ENCODE measurements around the gene CFAP43. TPM values are rescaled to one million over a fixed set of nuclear protein-coding genes. Genes with fewer than 3 reads are reported as not detected.

The CFAP43 gene
- total RNA-seq, 2 donors from 2014 or later: 2.6 to 4.1 TPM

DNA sequence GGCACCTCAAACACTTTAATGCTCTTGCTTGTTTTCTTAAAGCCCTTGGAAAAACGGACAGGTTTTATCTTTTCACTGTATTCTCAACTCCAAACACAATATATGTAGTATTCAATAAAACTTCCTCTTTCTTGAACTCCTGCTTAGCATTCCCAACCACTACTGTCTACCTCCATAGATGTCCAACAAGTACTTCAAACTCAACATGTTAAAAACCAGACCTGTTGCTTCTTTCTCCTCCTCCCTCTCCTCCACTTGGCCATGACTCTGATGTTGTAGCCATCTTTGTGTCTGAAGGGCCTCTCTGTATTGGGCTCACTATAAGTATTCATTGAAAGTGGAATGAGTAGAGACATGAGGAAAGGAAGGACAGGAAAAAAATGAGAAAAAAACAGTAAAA, 130.3 kb downstream of the CFAP43 start:
- Mint-ChIP-seq H3K4me1 (peaks cover 13% of the 10 kb centered on the region), H3K27ac (no peak overlapping the region), H3K36me3 (ENCODE audit: low read depth) (peaks cover 1% of the 10 kb centered on the region), H3K27me3 (ENCODE audit: insufficient read depth) (no peaks in the 10 kb centered on the region), H3K4me3 (no peak overlapping the region), H3K9me3 (peaks cover 8% of the 10 kb centered on the region)
- peaks cover 7% of the 10 kb centered on the region for H3K9me3 ChIP-seq (ENCODE audit: control insufficient read depth, low read length)
- H3K9ac ChIP-seq (ENCODE audit: extremely low read depth, low read length, poor library complexity, severe bottlenecking): no peak overlapping the region
- peaks cover 2% of the 10 kb centered on the region for H3K4me1 ChIP-seq (ENCODE audit: control insufficient read depth, insufficient read depth, low read length)
- H3K36me3 ChIP-seq (ENCODE audit: control insufficient read depth, insufficient read depth, low read length): no peaks in the 10 kb centered on the region
- no peak overlapping the region for H3K4me3 ChIP-seq (ENCODE audit: low read length)
- H3K27ac ChIP-seq (ENCODE audit: low read depth, low read length): no peak overlapping the region
- 73 to 91% methylated on average over 1 of the region's 1 CpG for WGBS, 2 experiments (ENCODE audit: insufficient coverage in 1 of 2, insufficient read length in 1 of 2)
- TF ChIP-seq, protein P1, sequence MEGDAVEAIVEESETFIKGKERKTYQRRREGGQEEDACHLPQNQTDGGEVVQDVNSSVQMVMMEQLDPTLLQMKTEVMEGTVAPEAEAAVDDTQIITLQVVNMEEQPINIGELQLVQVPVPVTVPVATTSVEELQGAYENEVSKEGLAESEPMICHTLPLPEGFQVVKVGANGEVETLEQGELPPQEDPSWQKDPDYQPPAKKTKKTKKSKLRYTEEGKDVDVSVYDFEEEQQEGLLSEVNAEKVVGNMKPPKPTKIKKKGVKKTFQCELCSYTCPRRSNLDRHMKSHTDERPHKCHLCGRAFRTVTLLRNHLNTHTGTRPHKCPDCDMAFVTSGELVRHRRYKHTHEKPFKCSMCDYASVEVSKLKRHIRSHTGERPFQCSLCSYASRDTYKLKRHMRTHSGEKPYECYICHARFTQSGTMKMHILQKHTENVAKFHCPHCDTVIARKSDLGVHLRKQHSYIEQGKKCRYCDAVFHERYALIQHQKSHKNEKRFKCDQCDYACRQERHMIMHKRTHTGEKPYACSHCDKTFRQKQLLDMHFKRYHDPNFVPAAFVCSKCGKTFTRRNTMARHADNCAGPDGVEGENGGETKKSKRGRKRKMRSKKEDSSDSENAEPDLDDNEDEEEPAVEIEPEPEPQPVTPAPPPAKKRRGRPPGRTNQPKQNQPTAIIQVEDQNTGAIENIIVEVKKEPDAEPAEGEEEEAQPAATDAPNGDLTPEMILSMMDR (conservative IDR thresholded peaks at IDR 0.05): no peak
- DNase-seq: no peak
- H3K27me3 ChIP-seq (ENCODE audit: control insufficient read depth, insufficient read depth, low read length, poor library complexity, severe bottlenecking): no peaks in the 10 kb centered on the region

DNA sequence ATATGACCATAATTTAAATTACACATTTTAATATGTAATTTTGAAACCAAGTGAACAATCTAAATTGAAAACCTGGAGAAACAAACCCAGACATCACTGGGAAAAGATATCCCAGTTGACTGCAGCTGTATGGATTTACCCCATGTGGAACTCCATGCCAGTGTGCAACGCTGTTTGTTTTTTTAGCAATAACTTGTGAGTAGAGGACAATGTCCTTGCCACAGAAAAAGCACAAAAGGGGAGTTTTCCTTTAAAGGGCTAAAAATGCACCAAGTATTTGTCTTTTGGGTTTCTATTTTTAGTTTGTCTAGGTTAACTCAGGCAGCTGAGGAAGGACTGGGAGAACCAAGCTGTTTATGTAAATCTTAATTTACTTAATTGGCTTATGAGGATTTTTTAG, 131.4 kb downstream of the CFAP43 start:
- no peaks in the 10 kb centered on the region for H3K36me3 ChIP-seq (ENCODE audit: control insufficient read depth, insufficient read depth, low read length)
- H3K36me3 Mint-ChIP-seq (ENCODE audit: low read depth): peaks cover 7% of the 10 kb centered on the region
- no peak overlapping the region for H3K4me3 Mint-ChIP-seq
- H3K9me3 Mint-ChIP-seq: peaks cover 13% of the 10 kb centered on the region
- no peak for DNase-seq
- H3K27ac Mint-ChIP-seq: no peak overlapping the region
- H3K4me1 ChIP-seq (ENCODE audit: control insufficient read depth, insufficient read depth, low read length): peaks cover 2% of the 10 kb centered on the region
- peaks cover 15% of the 10 kb centered on the region for H3K9me3 ChIP-seq (ENCODE audit: control insufficient read depth, low read length)
- no peak overlapping the region for H3K9ac ChIP-seq (ENCODE audit: extremely low read depth, low read length, poor library complexity, severe bottlenecking)
- H3K27me3 ChIP-seq (ENCODE audit: control insufficient read depth, insufficient read depth, low read length, poor library complexity, severe bottlenecking): no peaks in the 10 kb centered on the region
- no CpG with 5 or more reads among the region's 1 CpG for WGBS, 2 experiments (ENCODE audit: insufficient coverage in 1 of 2, insufficient read length in 1 of 2)
- no peaks in the 10 kb centered on the region for H3K27me3 Mint-ChIP-seq (ENCODE audit: insufficient read depth)
- no peak overlapping the region for H3K4me3 ChIP-seq (ENCODE audit: low read length)
- TF ChIP-seq, protein P1 (conservative IDR thresholded peaks at IDR 0.05): no peak
- H3K4me1 Mint-ChIP-seq: peaks cover 8% of the 10 kb centered on the region
- H3K27ac ChIP-seq (ENCODE audit: low read depth, low read length): no peak overlapping the region

DNA sequence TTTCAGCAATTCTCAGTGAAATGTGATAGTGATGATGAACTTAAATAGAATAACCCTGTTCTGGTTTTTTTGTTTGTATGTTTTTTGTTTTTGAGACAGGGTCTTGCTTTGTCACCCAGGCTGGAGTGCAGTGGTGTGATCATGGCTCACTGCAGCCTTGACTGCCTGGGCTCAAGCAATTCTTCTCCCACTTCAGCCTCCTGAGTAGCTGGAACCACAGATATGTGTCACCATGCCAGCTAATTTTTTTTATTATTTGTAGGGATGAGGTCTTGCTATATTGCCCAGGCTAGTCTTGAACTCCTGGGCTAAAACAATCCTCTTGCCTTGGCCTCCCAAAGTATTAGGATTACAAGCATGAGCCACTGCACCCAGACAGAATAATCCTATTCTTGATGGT, 132.2 kb downstream of the CFAP43 start:
- H3K9me3 ChIP-seq (ENCODE audit: control insufficient read depth, low read length): peaks cover 15% of the 10 kb centered on the region
- Mint-ChIP-seq H3K36me3 (ENCODE audit: low read depth) (peaks cover 7% of the 10 kb centered on the region), H3K4me1 (peaks cover 8% of the 10 kb centered on the region), H3K9me3 (peaks cover 13% of the 10 kb centered on the region), H3K27me3 (ENCODE audit: insufficient read depth) (no peaks in the 10 kb centered on the region), H3K4me3 (no peak overlapping the region), H3K27ac (no peak overlapping the region)
- no peak overlapping the region for H3K9ac ChIP-seq (ENCODE audit: extremely low read depth, low read length, poor library complexity, severe bottlenecking)
- TF ChIP-seq, protein P1 (conservative IDR thresholded peaks at IDR 0.05): no peak
- no peak overlapping the region for H3K27ac ChIP-seq (ENCODE audit: low read depth, low read length)
- no peak overlapping the region for H3K4me3 ChIP-seq (ENCODE audit: low read length)
- no peaks in the 10 kb centered on the region for H3K36me3 ChIP-seq (ENCODE audit: control insufficient read depth, insufficient read depth, low read length)
- H3K4me1 ChIP-seq (ENCODE audit: control insufficient read depth, insufficient read depth, low read length): peaks cover 2% of the 10 kb centered on the region
- H3K27me3 ChIP-seq (ENCODE audit: control insufficient read depth, insufficient read depth, low read length, poor library complexity, severe bottlenecking): no peaks in the 10 kb centered on the region
- no peak for DNase-seq
